Neural cell (in vitro differentiated cells): Measurements from ENCODE around the gene L3MBTL1. TPM values are rescaled to one million over a fixed set of nuclear protein-coding genes. Genes with fewer than 3 reads are reported as not detected.

Experiments
- H2AFZ ChIP-seq: fragments of 200-600, 300-800 bp; sonication (generic), shearing (Covaris generic); 2 replicates; pipeline ENCODE4 v1.6.0; 2014; ENCODE audit warnings: low read depth, mild to moderate bottlenecking, antibody characterized with exemption, low read length, moderate library complexity
- H3F3A ChIP-seq: fragments of 200-600 bp; shearing (Covaris generic); 2 replicates; pipeline ENCODE4 v1.6.1; 2016; ENCODE audit warnings: mild to moderate bottlenecking, moderate library complexity, mixed read lengths, antibody characterized with exemption, low read length; ENCODE audit not compliant: insufficient read depth, poor library complexity, severe bottlenecking
- H3K27ac ChIP-seq: fragments of 200-600, 300-800 bp; sonication (generic), shearing (Covaris generic); 2 replicates; pipeline ENCODE4 v1.5.1; 2014; ENCODE audit warnings: mild to moderate bottlenecking, low read length, moderate library complexity
- H3K27me3 ChIP-seq: fragments of 300-800, 200-600 bp; sonication (generic), shearing (Covaris generic); 2 replicates; pipeline ENCODE4 v1.6.0; 2014; ENCODE audit warnings: mild to moderate bottlenecking, low read depth, low read length, moderate library complexity; ENCODE audit not compliant: insufficient read depth
- H3K36me3 ChIP-seq: fragments of 300-800, 200-600 bp; sonication (generic), shearing (Covaris generic); 2 replicates; pipeline ENCODE4 v1.5.1; 2014; ENCODE audit warnings: mild to moderate bottlenecking, antibody characterized with exemption, low read length, moderate library complexity; ENCODE audit not compliant: insufficient read depth
- H3K4me2 ChIP-seq: fragments of 300-800, 200-600 bp; sonication (generic), shearing (Covaris generic); 2 replicates; pipeline ENCODE4 v1.6.0; 2014; ENCODE audit warnings: mild to moderate bottlenecking, low read length
- H3K4me3 ChIP-seq: fragments of 300-800, 200-600 bp; sonication (generic), shearing (Covaris generic); 2 replicates; pipeline ENCODE4 v1.5.1; 2014; ENCODE audit warnings: mild to moderate bottlenecking, low read length, moderate library complexity
- H3K79me2 ChIP-seq: fragments of 200-600 bp; shearing (Covaris generic); replicated peaks from 2 replicates; pipeline ENCODE4 v1.6.0; 2014; ENCODE audit warnings: mild to moderate bottlenecking, low read length, moderate library complexity; ENCODE audit not compliant: insufficient read depth
- H3K9ac ChIP-seq: fragments of 300-800, 200-600 bp; sonication (generic), shearing (Covaris generic); 2 replicates; pipeline ENCODE4 v1.6.1; 2016; ENCODE audit warnings: mild to moderate bottlenecking, low read length, mixed read lengths
- H3K9me2 ChIP-seq: fragments of 200-600 bp; shearing (Covaris generic); 2 replicates; pipeline ENCODE4 v1.6.1; 2016; ENCODE audit warnings: mild to moderate bottlenecking, low read length, mixed read lengths; ENCODE audit not compliant: insufficient read depth
- H3K9me3 ChIP-seq: fragments of 200-600, 300-800 bp; sonication (generic), shearing (Covaris generic); 2 replicates; pipeline ENCODE4 v1.6.1; 2016; ENCODE audit warnings: mild to moderate bottlenecking, mixed run types, low read length, moderate library complexity, mixed read lengths
- H4K20me1 ChIP-seq: fragments of 200-600 bp; shearing (Covaris generic); 2 replicates; pipeline ENCODE4 v1.6.1; 2016; ENCODE audit warnings: mild to moderate bottlenecking, mixed run types; ENCODE audit not compliant: insufficient read depth
- EP300 ChIP-seq: fragments of 450-650 bp; conservative IDR thresholded peaks from 2 replicates; pipeline ENCODE4 v1.6.1; 2014; ENCODE audit warnings: antibody characterized with exemption, mild to moderate bottlenecking, moderate library complexity; ENCODE audit not compliant: poor library complexity, severe bottlenecking
- EZH2 ChIP-seq: fragments of 200-600, 300-800 bp; shearing (Covaris generic), sonication (generic); IDR thresholded peaks from 2 replicates; pipeline ENCODE4 v1.6.1; 2014; ENCODE audit warnings: antibody characterized with exemption, low read length, borderline replicate concordance, mild to moderate bottlenecking; ENCODE audit not compliant: insufficient read depth, poor library complexity, severe bottlenecking
- MXI1 ChIP-seq: fragments of 450-650 bp; conservative IDR thresholded peaks from 2 replicates; pipeline ENCODE4 v1.6.1; 2014; ENCODE audit warnings: antibody characterized with exemption, mild to moderate bottlenecking; ENCODE audit not compliant: poor library complexity, severe bottlenecking
- POLR2AphosphoS5 ChIP-seq: IDR thresholded peaks from 2 replicates; pipeline ENCODE4 v1.6.1; 2012
- RAD21 ChIP-seq: fragments of 450-650 bp; conservative IDR thresholded peaks from 2 replicates; pipeline ENCODE4 v1.6.1; 2014; ENCODE audit warnings: antibody characterized with exemption, mild to moderate bottlenecking, moderate library complexity
- SMC3 ChIP-seq: fragments of 450-650 bp; conservative IDR thresholded peaks from 2 replicates; pipeline ENCODE4 v1.6.1; 2014; ENCODE audit warnings: antibody characterized with exemption, mild to moderate bottlenecking, moderate library complexity; ENCODE audit not compliant: poor library complexity
- TAF1 ChIP-seq: IDR thresholded peaks from 2 replicates; pipeline ENCODE4 v1.6.1; 2012; ENCODE audit warnings: low read depth
- polyA plus RNA-seq: library from polyadenylated mRNA; depleted of rRNA; stranded (reverse); fragments of >200 nt; gene quantifications from 2 replicates; pipeline ENCODE4 v1.2.3, GENCODE V29; 2014
- TF ChIP-seq, protein P1 (sequence below): fragments of 450-650 bp; IDR thresholded peaks from 2 replicates; pipeline ENCODE4 v1.5.1; 2014; ENCODE audit warnings: antibody characterized with exemption, mild to moderate bottlenecking, moderate library complexity; ENCODE audit not compliant: poor library complexity, severe bottlenecking
- TF ChIP-seq, protein P2 (sequence below): IDR thresholded peaks from 2 replicates; pipeline ENCODE4 v1.6.1; 2012; ENCODE audit warnings: borderline replicate concordance

L3MBTL1 gene
- polyA plus RNA-seq, 1 donor from 2014 or later, result 22.0 TPM

DNA sequence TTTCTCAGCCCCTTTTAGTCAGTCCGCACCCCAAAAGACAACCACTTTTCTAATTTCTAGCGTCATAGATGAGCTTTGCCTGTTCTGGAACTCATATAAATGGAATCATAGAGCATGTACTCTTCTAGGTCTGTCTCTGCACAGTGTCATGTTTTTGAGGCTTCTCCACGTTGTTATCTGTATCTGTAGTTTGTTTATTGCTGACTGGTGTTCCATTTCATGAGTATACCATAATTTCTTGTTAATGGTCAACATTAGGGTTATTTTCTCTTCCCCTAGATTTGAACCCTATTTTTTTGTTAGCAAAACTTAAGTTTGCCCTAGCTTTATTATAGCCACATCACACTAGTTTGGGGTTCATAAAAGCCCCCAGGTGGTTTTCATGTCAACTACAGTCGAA, 35.2 kb downstream of the L3MBTL1 start:
- H3K27me3 ChIP-seq, result no peaks in the 10 kb centered on the region
- no peaks in the 10 kb centered on the region for H3K9me3 ChIP-seq
- no peaks in the 10 kb centered on the region for H3K36me3 ChIP-seq
- no peaks in the 10 kb centered on the region for H3F3A ChIP-seq
- no peaks in the 10 kb centered on the region for H3K9me2 ChIP-seq
- TF ChIP-seq, protein P1, sequence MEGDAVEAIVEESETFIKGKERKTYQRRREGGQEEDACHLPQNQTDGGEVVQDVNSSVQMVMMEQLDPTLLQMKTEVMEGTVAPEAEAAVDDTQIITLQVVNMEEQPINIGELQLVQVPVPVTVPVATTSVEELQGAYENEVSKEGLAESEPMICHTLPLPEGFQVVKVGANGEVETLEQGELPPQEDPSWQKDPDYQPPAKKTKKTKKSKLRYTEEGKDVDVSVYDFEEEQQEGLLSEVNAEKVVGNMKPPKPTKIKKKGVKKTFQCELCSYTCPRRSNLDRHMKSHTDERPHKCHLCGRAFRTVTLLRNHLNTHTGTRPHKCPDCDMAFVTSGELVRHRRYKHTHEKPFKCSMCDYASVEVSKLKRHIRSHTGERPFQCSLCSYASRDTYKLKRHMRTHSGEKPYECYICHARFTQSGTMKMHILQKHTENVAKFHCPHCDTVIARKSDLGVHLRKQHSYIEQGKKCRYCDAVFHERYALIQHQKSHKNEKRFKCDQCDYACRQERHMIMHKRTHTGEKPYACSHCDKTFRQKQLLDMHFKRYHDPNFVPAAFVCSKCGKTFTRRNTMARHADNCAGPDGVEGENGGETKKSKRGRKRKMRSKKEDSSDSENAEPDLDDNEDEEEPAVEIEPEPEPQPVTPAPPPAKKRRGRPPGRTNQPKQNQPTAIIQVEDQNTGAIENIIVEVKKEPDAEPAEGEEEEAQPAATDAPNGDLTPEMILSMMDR, result no peak
- TF ChIP-seq EZH2 (no peak), TAF1 (no peak), SMC3 (no peak), RAD21 (no peak), MXI1 (no peak), EP300 (no peak), POLR2AphosphoS5 (no peak)
- TF ChIP-seq, protein P2, sequence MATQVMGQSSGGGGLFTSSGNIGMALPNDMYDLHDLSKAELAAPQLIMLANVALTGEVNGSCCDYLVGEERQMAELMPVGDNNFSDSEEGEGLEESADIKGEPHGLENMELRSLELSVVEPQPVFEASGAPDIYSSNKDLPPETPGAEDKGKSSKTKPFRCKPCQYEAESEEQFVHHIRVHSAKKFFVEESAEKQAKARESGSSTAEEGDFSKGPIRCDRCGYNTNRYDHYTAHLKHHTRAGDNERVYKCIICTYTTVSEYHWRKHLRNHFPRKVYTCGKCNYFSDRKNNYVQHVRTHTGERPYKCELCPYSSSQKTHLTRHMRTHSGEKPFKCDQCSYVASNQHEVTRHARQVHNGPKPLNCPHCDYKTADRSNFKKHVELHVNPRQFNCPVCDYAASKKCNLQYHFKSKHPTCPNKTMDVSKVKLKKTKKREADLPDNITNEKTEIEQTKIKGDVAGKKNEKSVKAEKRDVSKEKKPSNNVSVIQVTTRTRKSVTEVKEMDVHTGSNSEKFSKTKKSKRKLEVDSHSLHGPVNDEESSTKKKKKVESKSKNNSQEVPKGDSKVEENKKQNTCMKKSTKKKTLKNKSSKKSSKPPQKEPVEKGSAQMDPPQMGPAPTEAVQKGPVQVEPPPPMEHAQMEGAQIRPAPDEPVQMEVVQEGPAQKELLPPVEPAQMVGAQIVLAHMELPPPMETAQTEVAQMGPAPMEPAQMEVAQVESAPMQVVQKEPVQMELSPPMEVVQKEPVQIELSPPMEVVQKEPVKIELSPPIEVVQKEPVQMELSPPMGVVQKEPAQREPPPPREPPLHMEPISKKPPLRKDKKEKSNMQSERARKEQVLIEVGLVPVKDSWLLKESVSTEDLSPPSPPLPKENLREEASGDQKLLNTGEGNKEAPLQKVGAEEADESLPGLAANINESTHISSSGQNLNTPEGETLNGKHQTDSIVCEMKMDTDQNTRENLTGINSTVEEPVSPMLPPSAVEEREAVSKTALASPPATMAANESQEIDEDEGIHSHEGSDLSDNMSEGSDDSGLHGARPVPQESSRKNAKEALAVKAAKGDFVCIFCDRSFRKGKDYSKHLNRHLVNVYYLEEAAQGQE, result no peak
- H4K20me1 ChIP-seq, result no peaks in the 10 kb centered on the region
- H3K27ac ChIP-seq, result no peak overlapping the region
- no peak overlapping the region for H2AFZ ChIP-seq
- no peak overlapping the region for H3K4me3 ChIP-seq
- H3K4me2 ChIP-seq, result no peak overlapping the region
- no peaks in the 10 kb centered on the region for H3K79me2 ChIP-seq
- no peak overlapping the region for H3K9ac ChIP-seq

DNA sequence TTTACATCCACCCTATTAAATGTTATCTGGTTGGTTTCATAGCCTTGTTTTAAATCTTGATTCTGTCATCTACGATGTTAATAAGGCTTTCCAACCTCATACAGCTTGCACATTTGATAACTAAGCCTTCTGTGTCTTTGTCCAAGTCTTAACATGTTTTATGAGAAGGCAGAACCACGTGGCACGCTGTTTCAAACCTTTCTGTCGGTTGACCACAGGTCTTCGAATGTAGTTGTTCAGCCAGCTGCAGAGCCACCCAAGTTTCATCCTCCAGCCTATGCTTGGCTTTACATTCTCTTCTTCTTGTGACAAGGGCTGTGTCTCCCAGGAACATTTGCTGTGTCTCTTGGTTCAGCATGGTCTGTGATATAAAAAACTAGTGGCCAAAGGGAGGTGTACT, 35.6 kb downstream of the L3MBTL1 start:
- no peaks in the 10 kb centered on the region for H3K9me2 ChIP-seq
- H3K36me3 ChIP-seq, result peaks cover 3% of the 10 kb centered on the region
- H3K4me3 ChIP-seq, result no peak overlapping the region
- no peak overlapping the region for H3K4me2 ChIP-seq
- no peaks in the 10 kb centered on the region for H3F3A ChIP-seq
- no peaks in the 10 kb centered on the region for H3K27me3 ChIP-seq
- TF ChIP-seq EP300, result no peak
- TF ChIP-seq SMC3, result no peak
- no peak for TF ChIP-seq EZH2
- TF ChIP-seq TAF1, result no peak
- TF ChIP-seq RAD21, result no peak
- no peak overlapping the region for H3K27ac ChIP-seq
- H3K79me2 ChIP-seq, result no peaks in the 10 kb centered on the region
- no peak overlapping the region for H3K9ac ChIP-seq
- no peaks in the 10 kb centered on the region for H3K9me3 ChIP-seq
- H4K20me1 ChIP-seq, result no peaks in the 10 kb centered on the region
- H2AFZ ChIP-seq, result no peak overlapping the region

DNA sequence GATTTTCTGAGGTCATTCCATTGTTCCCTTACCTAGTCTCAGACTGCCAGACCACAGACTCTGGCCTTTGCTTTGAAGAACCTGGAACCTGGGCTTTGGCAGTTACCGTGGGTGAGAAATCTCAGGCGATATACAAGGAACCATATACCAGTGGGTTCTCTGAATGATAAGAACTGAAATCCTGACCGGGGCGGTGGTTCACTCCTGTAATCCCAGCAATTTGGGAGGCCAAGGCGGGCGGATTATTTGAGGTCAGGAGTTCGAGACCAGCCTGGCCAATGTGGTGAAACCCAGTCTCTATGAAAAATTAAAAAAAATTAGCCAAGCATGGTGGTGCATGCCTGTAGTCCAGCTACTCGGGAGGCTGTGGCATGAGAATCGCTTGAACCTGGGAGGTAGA, 37.0 kb downstream of the L3MBTL1 start:
- Histone ChIP-seq H4K20me1 (no peaks in the 10 kb centered on the region), H3K79me2 (no peaks in the 10 kb centered on the region), H3K27ac (no peak overlapping the region), H3K4me3 (no peak overlapping the region), H3K9me2 (no peaks in the 10 kb centered on the region), H3K27me3 (no peaks in the 10 kb centered on the region), H3K4me2 (no peak overlapping the region), H3K9ac (no peak overlapping the region), H3K9me3 (no peaks in the 10 kb centered on the region), H3F3A (no peaks in the 10 kb centered on the region), H3K36me3 (peaks cover 5% of the 10 kb centered on the region), H2AFZ (no peak overlapping the region)
- TF ChIP-seq RAD21, result no peak
- TF ChIP-seq TAF1, result no peak
- TF ChIP-seq EP300, result no peak
- TF ChIP-seq SMC3, result no peak
- TF ChIP-seq, protein P2, result no peak
- TF ChIP-seq, protein P1, result no peak
- TF ChIP-seq MXI1, result no peak
- no peak for TF ChIP-seq POLR2AphosphoS5
- no peak for TF ChIP-seq EZH2
